ENCODE results near the gene CTR9.

- TF ChIP-seq CTCF (IDR thresholded peaks at IDR 0.05; ENCODE audit: low read length) = no peak
- no peak for TF ChIP-seq EZH2 (IDR thresholded peaks at IDR 0.05; ENCODE audit: borderline replicate concordance, low read length)
These were observed 49.1 kb upstream of the CTR9 start for GRCh38 chr11:10701982-10702381.

All from OCI-LY1 (cell line).